ENCODE measurements around the gene TGFBI.

Gene TGFBI

GRCh38 chr5:136022965-136023364 lies 5.8 kb upstream of the TGFBI start:
- H3K4me3 ChIP-seq (replicated peaks; ENCODE audit: low read depth, low read length), result no peak overlapping the region
- DNase-seq (ENCODE audit: extremely low read depth, low read depth), result no peak
- TF ChIP-seq, protein P1, sequence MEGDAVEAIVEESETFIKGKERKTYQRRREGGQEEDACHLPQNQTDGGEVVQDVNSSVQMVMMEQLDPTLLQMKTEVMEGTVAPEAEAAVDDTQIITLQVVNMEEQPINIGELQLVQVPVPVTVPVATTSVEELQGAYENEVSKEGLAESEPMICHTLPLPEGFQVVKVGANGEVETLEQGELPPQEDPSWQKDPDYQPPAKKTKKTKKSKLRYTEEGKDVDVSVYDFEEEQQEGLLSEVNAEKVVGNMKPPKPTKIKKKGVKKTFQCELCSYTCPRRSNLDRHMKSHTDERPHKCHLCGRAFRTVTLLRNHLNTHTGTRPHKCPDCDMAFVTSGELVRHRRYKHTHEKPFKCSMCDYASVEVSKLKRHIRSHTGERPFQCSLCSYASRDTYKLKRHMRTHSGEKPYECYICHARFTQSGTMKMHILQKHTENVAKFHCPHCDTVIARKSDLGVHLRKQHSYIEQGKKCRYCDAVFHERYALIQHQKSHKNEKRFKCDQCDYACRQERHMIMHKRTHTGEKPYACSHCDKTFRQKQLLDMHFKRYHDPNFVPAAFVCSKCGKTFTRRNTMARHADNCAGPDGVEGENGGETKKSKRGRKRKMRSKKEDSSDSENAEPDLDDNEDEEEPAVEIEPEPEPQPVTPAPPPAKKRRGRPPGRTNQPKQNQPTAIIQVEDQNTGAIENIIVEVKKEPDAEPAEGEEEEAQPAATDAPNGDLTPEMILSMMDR (IDR thresholded peaks at IDR 0.05; ENCODE audit: low read depth, low read length, missing control alignments), result no peak

GRCh38 chr5:136023958-136024541 lies 4.7 kb upstream of the TGFBI start:
- DNase-seq (ENCODE audit: extremely low read depth, low read depth), result no peak
- no peak overlapping the region for H3K4me3 ChIP-seq (replicated peaks; ENCODE audit: low read depth, low read length)
- TF ChIP-seq, protein P1 (IDR thresholded peaks at IDR 0.05; ENCODE audit: low read depth, low read length, missing control alignments), result no peak

DNA sequence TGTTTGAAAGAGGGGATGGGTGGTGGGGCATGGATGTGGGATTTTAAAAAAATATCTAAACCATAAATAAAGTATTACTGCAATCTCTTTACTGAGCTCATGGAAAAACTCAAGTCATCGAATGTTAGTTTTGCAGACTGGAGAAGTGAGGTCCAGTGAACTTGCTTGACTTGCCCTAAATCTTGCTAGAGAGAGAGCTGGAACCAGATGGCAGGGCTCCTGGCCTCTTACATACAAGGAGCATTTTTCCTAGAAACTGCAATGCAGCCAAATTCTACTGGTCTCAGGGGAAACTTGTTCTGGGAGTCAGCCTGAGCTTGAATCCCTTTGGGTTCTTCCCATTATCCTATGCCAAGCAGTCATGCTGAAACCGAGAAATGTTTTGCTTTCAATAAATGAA lies 2.9 kb upstream of the TGFBI start:
- DNase-seq (ENCODE audit: extremely low read depth, low read depth), result no peak
- TF ChIP-seq, protein P1 (IDR thresholded peaks at IDR 0.05; ENCODE audit: low read depth, low read length, missing control alignments), result no peak
- H3K4me3 ChIP-seq (replicated peaks; ENCODE audit: low read depth, low read length), result no peak overlapping the region

GRCh38 chr5:136026636-136027035 lies 2.2 kb upstream of the TGFBI start:
- TF ChIP-seq, protein P1 (IDR thresholded peaks at IDR 0.05; ENCODE audit: low read depth, low read length, missing control alignments), result no peak
- DNase-seq (ENCODE audit: extremely low read depth, low read depth), result no peak
- H3K4me3 ChIP-seq (replicated peaks; ENCODE audit: low read depth, low read length), result no peak overlapping the region

DNA sequence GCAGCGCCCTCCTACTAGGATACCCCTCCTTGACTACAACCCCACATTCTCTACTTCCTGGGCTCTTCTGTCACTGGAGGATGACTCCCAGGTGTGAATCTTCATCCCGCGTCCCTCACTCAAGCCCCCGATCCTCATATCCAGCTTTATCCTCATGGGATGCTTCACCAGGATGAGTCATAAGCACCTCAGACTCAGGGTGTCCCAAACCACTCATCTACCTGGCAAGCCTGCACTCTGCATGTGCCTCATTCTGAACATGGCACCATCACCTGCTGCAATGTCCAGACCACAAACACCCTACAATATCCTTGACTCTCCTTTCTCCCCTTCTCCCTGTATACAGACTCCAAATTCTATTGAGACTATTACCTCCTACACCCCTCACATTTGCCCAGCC lies 1.5 kb upstream of the TGFBI start:
- DNase-seq (ENCODE audit: extremely low read depth, low read depth), result no peak
- TF ChIP-seq, protein P1 (IDR thresholded peaks at IDR 0.05; ENCODE audit: low read depth, low read length, missing control alignments), result no peak

DNA sequence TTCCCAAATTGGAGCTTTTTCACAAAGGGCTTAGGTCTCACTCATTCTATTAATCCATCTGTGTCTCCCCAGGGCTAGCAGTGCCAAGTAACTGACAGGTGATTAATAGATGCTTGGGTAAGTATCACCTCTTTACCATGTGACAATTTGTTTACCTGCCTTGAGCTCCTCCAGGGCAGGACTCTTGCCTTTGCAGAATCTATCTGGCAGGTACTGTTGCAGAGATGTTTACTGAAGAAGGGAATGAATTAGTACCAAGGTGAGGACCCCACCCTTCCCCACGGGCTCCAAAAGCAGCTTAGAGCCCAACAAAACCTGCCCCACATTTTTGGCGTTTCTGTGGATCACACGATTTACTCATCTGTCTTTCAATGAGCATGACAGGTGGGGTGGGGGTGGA lies 698 bp upstream of the TGFBI start:
- TF ChIP-seq, protein P1 (IDR thresholded peaks at IDR 0.05; ENCODE audit: low read depth, low read length, missing control alignments), result no peak
- DNase-seq (ENCODE audit: extremely low read depth, low read depth), result no peak
- no peak overlapping the region for H3K4me3 ChIP-seq (replicated peaks; ENCODE audit: low read depth, low read length)

More for the DNA sequence above, 1.5 kb upstream of the TGFBI start:
- no peak overlapping the region for H3K4me3 ChIP-seq (replicated peaks; ENCODE audit: low read depth, low read length)

- DNase-seq (ENCODE audit: extremely low read depth, low read depth), result no peak
- H3K4me3 ChIP-seq (replicated peaks; ENCODE audit: low read depth, low read length), result peak overlapping the region; percentile 56
- TF ChIP-seq, protein P1 (IDR thresholded peaks at IDR 0.05; ENCODE audit: low read depth, low read length, missing control alignments), result no peak
These were observed 1.5 kb downstream of the TGFBI start for GRCh38 chr5:136030252-136030651.

Measured in HFF-Myc (cell line).